ENCODE data around the gene TSPEAR.
"Not testable (repeated sequence)": the region's sequence is repeated elsewhere in the genome, so short reads cannot be mapped to it uniquely, and the experiment has no call there.

Gene TSPEAR

DNA sequence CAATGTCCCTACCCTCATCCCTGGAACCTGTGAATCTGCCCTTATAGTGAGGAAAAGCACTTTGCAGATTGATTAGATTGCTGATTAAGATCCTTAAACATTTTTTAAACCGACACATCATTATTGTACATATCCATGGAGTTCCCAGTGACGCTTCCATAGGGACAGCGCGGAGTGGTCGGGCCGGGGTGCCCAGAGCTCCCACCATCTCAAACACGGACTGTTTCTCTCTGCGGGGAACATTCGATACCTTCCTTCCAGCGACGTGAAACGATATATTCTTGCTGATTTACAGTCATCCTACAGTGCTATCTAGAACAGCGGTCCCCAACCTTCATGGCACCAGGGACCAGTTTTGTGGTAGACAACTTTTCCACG is 10.4 kb downstream of the TSPEAR start:
- no peak for DNase-seq

GRCh38 chr21:44700101-44701022 is 11.0 kb downstream of the TSPEAR start:
- DNase-seq, result no peak

GRCh38 chr21:44699502-44700001 is 11.8 kb downstream of the TSPEAR start:
- DNase-seq, result no peak

DNA sequence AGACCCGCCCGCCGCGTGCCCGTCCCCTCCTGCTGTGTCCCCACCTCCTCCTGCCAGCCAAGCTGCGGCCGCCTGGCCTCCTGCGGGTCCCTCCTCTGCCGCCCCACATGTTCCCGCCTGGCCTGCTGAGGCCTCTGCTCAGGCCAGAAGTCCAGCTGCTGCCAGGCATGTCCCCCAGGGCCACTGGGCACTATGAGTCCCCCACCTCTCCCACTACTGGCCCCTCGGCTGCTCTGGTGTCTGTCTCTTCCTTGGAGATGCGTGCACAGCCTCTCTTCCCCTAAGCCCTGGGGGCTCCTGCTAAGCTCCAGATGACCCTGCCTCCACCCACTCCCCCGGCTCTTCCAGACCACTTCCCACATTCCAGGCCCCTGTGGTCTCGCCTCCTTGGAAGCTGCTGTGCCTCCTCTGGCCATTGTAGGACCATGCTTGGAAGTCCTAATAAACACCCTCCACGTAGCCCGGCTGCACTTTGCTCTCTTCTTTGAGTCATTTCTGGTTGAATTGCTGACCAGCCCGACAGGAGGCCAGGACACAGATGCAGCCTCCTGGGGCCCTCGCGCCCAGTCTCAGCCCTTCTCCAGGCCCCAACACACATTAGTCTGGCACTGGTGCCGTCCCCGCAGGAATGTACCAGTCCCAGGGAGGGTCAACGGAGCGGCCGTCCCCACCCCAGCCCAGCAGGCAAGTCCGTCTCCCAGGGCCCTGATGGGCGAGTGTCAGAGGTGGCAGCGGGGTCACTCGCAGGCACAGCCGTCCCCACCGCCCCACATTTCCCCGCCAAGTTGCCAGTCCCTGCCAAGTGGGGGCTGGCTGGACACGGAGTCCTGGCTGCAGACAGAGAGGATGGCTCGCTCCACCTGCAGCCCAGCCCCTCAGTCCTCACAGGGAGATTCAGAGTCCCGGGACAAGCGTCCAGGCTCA is 13.3 kb downstream of the TSPEAR start:
- no peak for DNase-seq

- DNase-seq, result not testable (repeated sequence)
Observed at GRCh38 chr21:44697172-44697810, 14.1 kb downstream of the TSPEAR start, which contains the start of gene KRTAP10-12. KRTAP10-12 (plus strand) TSS chr21:44697172; CDS start chr21:44697202, 30 bp downstream.

DNA sequence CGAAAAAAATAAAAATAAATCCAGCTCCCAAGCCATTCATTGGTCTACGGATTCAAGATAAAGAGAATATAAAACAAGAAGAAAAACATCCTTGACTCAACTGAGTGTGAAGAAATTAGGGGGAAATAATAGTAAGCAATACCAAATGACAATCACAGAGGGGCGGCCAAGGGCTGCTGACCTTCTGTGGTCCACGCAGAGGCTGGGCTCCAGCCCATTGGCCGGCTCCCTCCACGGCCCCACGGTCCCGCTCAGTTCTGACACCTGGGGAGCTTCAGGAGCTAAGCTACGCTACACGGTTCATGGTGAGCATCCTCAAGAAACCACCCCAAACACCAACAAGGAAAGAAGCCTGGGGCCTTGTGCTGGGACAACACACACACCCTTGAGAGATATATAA is 14.8 kb downstream of the TSPEAR start:
- DNase-seq, result no peak

GRCh38 chr21:44695641-44696040 is 15.7 kb downstream of the TSPEAR start:
- DNase-seq, result no peak

- no peak for DNase-seq
Observed at GRCh38 chr21:44695184-44695583, 16.2 kb downstream of the TSPEAR start.

GRCh38 chr21:44694776-44695175 is 16.6 kb downstream of the TSPEAR start:
- DNase-seq, result no peak

- DNase-seq, result no peak
Observed at GRCh38 chr21:44692798-44693512, 18.4 kb downstream of the TSPEAR start.

GRCh38 chr21:44691686-44692085 is 19.7 kb downstream of the TSPEAR start:
- DNase-seq, result no peak

GRCh38 chr21:44689740-44690139 is 21.6 kb downstream of the TSPEAR start:
- not testable (repeated sequence) for DNase-seq

- no peak for DNase-seq
Observed at GRCh38 chr21:44687671-44688070, 23.7 kb downstream of the TSPEAR start.

- DNase-seq, result no peak
Observed at GRCh38 chr21:44686843-44687561, 24.4 kb downstream of the TSPEAR start.

DNA sequence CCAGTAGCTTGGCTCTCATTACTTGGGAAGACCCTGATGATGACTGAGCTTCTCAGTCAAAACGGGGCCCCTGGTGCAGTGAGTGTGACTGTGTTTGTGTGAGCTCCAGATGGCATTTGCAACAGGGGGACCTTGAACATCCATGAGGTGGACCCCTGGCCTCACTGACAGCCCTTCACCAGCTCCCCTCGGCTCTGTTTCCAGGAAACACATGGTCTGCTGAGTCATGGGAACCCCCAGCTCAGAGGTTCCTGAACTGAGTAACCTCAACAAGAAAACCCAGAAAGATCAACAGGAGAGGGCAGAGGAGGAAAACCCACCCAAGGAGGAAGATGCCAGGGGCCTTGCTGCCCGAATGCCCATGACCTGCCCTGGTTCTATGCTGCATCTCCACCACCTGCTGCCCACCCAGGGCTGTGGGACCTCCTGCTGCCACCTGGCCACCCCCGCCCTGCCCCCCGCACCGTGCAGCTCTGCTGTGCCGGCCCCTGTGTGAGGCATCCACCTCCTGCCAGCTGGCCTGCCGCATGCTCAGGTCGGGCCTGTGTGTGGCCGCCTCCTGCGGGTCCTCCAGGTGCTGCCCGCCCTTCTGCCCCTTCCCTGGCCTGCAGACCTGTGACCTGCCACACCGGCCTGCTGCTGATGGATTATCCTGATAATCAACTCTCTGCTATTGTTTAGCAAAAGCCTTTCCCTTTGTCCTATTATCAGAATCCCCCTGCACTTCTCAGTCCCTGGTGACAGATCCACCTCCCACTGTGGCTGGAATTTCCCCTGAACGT is 25.2 kb downstream of the TSPEAR start:
- no peak for DNase-seq

DNA sequence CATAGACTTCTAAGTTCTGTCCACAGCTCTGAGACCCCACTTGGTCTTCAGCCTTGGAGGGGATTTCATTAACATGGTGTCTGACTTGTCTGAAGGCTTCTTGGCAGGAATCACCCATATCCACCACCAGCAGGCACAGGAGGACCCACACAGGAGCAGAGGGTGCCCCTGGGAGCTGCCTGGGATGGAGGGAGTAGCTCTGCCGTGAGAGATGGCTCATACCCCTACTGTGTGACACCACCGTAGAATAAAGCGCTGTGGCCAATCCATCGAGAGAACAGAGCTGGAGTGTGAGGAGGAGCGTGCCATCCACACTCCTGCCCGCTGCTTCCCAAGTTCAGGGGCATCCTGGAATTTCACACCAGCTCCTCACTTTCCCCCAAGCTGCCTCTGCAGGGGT is 26.3 kb downstream of the TSPEAR start:
- DNase-seq, result not testable (repeated sequence)

GRCh38 chr21:44684483-44684882 is 26.9 kb downstream of the TSPEAR start:
- no peak for DNase-seq

GRCh38 chr21:44684077-44684476 is 27.3 kb downstream of the TSPEAR start:
- DNase-seq, result no peak

GRCh38 chr21:44682580-44683151 is 28.7 kb downstream of the TSPEAR start:
- DNase-seq, result no peak
